Right renal pelvis (tissue), 4 donors: ENCODE measurements around the gene RMDN2. TPM values are rescaled to one million over a fixed set of nuclear protein-coding genes. Genes with fewer than 3 reads are reported as not detected.

Experiments used
- DNase-seq, 4 donors: peaks; one replicate each; pipeline ENCODE4 v3.0.0-alpha.2; 2013; ENCODE audit warnings: low read depth in 4 of 4, low spot score in 3 of 4, missing footprints in 1 of 4
- polyA plus RNA-seq, 4 donors: library from polyadenylated mRNA; unstranded; fragments of 120-200 nt; gene quantifications; one replicate each; pipeline ENCODE4 v1.2.1, GENCODE V29; 2013; ENCODE audit not compliant: insufficient read length in 4 of 4

Gene RMDN2
- polyA plus RNA-seq, 4 donors, result 9.4 to 12.5 (median 11.5) TPM

DNA sequence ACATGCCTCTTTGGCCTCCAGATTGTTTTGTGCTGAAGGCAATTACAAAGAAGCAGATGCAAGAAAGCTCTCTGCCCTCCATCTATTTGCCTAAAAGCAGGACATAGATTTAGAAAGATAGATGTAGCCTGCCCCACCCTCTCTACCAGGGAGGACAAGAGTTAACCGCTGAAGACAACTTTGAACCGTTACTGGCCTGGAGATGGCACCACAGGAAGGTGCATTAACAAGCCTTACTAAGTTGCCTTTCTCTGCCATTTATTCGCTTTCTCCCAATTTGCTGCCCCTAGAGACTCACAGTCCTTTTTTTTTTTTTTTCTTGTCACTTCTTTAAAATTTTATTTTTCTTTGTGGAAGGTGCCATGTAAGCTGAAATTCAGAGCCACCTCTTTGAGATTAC lies 28.8 kb upstream of the RMDN2 start:
- no peak for DNase-seq

DNA sequence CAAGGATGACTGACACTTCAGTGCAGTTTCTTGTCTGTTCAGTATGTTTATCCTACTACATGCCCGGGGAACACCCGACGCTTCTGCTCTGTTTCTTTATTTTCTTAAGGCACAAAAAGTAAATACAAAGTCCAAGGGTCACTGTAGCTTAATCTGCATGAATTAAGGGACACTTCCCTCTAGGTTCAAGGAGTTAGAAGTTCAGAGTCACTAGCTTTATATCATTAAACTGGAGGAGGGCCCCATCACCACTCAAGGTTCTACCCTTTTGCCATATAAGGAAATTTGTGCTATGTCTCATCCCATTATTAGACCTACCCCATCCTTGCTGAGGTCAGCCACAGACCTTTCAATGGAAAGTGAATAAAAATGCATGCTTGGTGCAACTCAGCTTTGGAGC lies 27.6 kb upstream of the RMDN2 start:
- DNase-seq, result no peak

DNA sequence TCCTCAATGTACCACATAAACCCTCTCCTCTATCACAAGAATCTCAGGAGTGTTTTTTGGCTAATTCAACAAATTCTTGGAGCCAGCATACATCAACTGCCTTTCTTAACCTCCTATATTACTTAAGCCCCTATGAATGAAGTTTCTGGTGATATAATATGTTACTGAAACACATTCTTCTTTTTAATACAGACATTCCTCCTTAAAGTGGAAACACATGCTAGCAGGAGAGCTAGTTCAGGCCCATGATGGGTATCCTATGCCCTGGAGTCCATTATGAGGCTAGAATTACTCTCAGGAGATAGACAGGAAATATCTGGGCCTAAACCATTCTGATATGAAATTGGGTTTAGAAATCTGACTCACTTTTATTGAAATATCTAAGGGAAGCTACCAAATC lies 26.6 kb upstream of the RMDN2 start:
- no peak for DNase-seq

DNA sequence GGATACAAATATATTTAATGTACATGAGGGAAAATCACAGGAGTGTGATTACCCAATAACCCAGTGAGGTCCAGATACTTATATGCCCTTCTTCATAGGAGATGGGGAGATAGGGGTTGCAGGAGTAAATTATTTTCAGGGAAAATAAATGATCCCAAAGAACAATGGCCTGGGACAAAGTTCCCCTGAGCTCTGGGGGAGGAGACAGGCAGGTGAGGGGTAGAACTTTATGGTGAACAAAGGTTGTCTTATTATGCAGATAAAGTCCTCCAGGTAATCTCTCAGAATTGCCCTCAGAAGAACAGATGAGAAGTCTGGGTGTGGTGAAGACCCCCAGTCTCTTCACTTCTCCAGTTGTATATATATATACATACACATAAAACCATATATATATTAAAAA lies 22.1 kb upstream of the RMDN2 start:
- DNase-seq, result no peak

DNA sequence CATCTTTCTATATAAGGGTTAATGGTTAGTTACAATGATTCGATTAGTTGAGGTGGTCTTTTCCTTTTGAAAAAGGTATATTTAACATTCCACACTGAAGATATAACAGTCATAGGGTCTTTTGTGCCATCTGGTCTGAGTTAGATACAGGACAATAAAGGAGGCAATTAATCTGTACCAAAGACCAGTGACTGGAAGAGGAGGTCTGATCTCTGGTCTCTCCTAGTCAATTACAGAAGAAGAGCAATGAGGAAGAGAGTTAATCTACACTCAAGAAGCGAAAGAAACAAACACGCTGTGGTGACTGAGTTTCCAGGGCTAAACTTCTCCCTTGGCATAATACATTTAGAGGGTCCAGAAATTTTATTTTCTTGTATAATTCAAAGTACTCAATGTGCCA lies 20.7 kb upstream of the RMDN2 start:
- DNase-seq, result no peak

DNA sequence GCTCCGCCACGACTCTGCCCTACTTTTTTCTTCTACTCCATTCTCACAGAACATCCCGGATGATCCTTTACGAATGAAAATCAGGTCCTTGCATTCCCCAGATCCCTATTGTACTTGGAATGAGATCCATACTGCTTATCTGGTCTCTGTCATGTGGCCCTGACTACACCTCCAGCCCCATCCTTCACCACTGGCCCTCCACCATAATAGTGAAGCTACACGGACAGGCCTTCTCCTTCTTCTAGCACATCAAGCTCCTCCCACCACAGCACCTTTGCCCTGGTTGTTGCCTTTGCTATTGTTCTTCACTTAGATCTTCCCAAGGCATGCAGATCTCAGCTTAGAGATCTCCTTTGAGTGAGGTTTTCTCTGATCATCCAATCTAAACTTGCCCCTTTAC lies 20.1 kb upstream of the RMDN2 start:
- no peak for DNase-seq

DNA sequence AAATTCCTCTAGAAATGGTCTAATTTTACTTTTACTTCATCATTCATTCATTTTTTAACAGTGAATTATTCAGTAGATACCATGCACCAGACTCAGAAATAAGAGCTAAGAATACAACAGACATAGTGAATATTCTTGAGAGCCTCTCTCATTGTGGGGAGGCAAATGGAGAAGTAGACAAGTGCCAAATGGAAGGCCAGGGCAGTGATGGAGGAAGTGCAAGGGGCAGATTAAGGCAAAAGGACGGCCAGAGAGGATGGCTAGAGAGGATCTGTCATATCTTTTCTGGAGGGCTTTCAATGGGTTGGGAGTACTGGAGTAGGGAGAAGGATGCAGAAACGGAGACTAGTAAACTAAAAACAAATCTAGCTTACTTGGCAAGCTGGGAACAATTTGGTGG lies 19.0 kb upstream of the RMDN2 start:
- DNase-seq, result no peak

DNA sequence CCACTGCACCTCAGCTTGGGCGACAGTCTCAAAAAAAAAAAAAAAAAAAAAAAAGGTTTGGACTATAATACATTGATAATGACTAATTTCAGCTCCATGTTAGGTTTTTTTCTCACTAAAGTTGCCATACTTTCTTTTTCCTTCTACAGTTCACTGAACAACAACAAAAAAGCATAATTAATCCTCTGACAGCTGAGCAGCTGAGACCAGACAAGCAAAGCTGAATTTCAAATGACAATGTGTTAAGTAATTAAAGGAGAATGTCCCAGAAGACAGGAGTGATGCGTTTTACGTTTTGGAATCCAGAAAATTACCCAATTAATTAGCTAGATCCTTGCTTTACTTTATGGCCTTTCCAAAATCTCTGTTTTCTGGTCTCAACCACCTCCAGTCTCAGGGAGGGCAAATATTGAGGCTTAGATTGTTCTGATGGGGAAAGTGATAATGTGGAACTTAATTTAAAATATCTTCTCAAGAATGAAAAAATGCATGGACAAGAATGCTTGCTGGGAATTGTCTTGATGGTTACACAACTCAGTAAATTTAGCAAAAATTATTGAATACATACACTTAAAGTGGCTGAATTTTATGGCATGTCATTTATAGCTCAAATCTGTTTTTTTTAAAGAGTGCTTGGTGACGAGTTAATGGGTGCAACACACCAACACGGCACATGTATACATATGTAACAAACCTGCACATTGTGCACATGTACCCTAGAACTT lies 17.4 kb upstream of the RMDN2 start:
- no peak for DNase-seq

DNA sequence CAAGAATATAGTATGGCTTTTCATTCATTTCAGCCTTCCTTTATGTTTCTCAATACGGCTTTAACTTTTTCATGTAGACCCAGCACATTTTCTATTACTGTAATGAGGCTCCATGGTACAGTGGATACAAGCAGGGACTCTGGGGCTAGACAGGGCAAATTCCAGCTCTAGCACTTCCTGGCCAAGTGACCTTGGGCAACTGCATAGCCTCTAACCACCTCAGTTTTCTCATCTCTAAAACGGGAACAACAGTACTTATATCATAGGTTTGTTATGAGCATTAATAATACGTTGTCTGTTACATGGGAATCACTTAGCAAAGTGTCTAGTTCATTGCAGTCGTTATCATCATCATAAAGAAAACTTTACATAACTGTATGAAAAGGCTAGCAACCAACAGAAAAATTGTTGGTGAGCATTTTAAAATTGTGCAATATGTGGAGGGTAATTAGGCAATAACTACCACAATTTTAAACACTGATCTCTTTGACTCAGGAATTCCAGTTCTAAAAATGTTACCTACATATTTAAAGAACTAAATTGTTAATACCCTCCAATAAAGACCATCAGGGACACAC lies 13.7 kb upstream of the RMDN2 start:
- no peak for DNase-seq

DNA sequence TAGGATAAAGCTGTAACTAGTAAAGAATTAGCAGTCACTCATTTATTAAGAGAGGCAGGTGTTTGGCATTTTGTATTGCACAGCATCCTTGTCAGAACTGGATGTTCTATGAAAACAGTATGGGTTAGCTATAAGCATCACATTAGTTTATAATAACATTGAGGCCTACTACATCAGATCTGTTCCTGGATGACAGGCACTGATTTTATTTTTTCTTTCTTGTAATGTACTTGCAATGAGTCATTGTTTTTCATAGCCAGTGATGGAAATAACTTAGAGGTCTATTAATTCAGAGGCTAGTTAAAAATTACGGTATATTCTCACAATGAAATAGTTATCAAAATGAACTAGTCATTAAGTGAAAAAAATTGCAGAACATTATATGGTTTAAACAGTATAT lies 13.0 kb upstream of the RMDN2 start:
- no peak for DNase-seq

DNA sequence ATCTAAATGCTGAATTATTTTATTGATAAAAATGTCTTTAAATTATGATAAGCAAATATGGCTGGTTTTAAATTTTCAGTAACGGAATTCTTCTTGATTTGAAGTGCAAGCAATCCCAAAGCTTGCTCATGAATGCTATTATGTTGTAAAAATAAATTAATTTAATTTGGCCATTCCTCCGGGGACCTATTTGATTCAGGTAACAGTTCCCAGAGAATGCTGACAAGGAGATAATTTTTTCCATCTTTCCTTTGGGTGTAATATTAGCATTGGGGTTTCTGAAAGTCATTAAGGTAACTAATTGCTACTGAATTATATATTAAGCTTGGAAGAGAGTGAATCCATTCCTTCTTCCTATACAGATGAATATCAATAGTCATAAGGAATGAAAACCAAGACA lies 12.5 kb upstream of the RMDN2 start:
- DNase-seq, result no peak

DNA sequence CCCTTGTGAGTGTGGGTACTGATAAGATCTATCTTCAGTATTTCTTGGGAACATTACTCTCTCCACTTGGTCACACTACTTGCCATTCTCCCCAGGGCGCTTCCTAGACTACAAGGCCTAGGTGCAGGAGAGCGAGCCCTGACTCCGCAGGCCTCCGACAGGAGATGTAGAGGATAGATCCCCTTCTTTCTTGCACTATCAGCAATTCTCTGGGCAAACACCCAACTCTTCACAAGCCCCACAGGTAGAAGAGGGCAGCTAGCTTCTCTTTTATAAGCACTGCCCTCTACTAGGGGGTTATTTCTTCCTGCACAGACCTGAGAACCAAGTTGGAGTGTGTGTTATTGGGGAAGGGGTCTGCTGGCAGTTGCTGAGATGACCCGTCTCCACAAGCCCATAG lies 10.7 kb upstream of the RMDN2 start:
- no peak for DNase-seq

DNA sequence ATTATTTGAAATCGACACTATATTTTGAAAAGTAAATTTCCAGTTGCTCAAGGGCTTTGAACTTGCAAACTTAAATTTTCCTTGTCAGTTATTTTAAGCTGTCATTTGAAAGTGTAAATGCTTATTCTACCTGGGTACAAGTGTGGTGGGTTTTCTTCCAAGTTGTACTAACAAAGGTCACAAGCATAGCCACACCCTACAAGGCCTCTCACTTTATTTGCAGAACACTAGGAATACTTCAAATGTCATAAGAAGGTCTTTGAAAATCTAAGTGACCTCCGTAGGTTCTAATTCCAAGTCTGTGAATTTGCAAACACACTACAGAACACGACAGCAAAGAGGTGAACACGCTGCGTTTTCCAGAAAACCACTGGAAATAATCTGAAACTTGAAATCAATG lies 9.3 kb upstream of the RMDN2 start:
- no peak for DNase-seq

DNA sequence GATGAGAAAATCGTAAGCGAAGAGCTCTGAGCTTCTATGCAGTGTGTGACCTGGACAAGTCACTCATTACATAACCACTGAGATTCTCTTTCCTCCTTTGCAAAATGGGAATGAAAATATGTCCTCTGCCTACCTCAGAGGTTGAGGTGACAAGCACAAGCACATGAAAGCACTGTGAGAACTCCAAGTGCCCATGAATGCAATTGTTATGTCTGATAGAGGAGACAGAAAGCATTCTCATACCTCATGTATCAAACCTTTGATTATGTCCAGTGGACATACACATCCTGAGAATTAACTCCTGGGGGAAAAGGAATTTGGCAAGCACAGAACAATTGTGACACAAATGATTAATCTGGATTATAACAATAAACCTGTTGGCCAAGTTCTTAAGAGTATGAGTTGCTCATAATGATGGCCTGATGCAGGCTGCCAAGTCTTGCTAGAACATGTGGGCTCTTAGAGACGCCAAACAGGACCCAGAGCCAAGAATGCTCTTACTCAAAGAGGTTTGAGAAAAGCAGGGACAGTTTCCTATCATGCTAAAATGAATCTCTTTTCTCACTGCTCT lies 8.5 kb upstream of the RMDN2 start:
- DNase-seq, result no peak

DNA sequence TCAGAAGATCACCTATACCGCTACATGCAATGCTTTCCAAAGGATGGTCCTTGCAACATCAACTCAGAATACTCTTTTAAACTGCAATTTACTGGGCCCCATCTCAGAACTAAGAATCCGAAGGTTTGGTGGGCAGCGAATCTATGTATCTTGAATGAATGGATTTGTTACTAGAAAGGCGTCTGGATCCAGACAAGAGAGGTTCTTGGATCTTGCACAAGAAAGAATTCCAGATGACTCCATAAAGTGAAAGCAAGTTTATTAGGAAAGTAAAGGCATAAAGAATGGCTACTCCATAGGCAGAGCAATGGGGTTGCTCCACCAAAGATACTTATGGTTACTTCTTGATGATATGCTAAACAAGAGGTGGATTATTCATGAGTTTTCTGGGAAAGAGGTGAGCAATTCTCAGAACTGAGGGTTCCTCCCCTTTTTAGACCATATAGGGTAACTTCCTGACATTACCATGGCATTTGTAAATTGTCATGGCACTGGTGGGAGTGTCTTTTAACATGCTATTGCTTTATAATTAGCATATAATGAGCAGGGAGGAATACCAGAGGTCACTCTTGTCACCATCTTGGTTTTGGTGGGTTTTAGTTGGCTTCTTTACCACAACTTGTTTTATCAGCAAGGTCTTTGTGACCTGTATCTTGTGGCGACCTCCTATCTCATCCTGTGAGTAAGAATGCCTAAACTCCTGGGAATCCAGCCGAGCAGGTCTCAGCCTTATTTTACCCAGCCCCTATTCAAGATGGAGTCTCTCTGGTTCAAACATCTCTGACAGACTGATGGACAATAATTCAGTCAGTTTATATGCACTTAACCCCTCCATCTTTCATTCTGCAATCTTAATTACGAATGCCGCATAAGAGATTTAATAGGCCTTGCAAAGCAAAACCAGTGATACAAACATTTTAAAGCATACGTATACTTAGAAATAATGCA lies 7.5 kb upstream of the RMDN2 start:
- DNase-seq, result no peak

DNA sequence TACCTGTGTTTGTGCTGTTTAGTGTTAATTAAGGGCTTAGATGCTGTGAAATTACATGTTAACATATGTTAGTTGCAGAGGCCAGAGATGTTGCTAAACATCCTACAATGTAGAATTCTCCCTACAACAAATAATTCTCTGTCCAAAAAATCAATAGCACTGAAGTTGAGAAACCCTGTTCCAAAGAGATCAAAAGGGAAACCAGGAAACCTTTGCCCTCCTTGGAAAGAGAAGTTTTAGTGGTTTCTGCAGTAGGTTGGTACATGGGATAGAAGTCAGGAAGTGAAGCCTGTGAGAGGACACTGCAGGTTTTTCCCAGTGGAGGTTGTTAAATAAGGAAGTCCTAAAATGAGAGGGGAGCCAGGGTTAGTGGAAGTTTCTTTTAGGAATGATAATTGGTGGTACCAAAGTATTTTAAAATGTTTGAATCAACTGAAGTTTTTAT lies 6.3 kb upstream of the RMDN2 start:
- DNase-seq, result no peak

DNA sequence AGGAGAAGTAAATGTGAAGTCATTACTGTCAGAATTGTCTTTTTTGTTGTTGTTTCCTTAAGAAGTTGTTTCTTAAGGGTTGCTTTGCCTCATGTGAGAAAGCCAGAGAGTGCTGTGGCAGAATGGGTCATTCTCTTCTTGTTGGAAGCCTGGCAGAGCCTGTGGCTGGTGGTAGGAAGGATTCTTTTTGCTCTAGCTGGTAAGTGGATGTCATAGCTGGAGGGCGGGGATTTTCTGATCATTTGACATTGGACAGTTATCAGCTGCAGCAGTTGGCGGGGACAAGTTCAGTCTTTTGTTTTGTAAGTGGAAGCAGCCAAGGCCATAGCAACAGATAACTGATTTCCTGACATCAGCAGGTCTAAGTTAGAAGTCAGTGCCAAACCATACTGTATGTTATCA lies 5.5 kb upstream of the RMDN2 start:
- DNase-seq, result no peak

DNA sequence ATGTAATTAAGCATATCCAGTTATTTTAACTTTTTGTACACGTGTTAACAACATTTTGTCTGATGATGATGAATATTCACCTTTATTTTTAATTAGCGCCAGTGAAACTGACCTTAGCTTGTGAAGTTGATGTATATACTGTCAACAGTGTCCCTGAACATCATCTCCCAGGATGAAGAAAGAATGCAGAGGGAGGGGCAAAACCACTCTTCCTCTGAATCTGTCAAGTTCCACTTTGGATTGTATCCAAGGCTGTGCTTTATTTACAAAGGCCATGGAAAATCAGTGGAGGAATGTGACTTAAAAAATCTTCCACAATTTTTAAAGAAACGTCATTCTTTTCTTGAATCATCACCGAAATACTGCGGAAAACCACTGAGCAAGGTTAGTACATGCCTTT lies 4.5 kb upstream of the RMDN2 start:
- DNase-seq, result no peak

DNA sequence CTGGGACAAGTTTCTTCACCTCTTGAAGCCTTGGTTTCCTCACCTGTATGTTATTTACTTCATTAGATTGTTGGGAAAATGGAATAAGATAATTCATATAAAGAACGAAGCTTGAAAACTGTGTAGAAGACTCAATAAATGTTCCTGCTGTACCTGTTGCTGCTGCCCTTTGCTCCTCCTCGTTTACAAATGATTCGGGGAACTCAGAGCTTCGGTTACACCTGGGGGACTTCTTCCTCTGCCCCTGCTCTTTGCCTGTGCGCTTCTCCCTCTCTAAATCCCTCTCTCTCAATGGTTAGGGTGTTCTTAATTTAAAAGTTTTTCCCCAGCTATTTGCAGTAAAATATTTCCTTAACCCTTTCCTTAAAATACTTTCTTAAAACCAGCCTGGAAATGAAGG lies 3.3 kb upstream of the RMDN2 start:
- DNase-seq, result no peak

DNA sequence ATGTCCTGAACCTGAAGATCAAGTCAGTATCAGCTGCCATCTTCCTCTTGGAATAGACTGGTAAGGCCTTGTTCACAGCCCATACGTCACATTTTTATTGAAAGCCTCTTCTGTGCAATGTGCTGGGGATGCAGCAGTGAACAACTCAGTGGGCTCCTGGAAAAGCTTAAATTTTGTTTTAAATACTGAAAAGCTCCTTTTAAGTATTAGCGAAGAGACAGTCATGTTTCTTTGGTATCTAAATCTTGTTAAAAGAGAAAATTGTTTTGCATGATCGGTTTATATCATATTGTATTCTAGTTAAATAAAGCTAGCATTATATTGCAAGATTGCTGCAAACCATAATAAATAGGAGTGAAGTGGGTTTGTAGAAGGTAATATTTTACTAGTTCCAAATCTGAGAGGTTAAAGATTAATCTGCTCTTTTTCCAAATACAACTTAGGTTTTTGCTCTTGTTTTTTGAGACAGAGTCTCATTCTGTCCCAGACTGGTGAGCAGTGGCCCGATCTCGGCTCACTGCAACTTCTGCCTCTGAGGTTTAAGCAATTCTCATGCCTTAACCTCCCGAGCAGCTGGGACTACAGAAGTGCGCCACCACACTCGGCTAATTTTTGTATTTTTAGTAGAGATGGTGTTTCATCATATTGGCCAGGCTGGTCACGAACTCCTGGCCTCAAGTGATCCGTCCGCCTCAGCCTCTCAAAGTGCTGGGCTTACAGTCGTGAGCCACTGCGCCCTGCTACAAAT lies 1.6 kb upstream of the RMDN2 start:
- no peak for DNase-seq

DNA sequence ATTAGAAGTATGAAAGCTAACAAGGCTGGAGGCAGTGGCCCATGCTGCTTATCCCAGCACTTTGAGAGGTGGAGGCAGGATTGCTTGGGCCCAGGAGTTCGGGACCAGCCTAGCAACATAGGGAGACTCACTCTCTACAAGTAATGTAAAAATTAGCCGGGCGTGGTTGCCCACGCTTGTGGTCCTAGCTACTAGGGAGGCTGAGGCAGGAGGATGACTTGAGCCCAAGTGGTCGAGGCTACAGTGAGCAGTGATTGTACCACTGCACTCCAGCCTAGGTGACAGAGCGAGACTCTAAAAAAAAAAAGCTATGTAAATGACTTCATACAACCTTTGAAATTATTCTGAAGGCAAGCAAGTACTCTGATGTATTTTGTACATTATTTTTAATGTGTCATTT lies 1.5 kb downstream of the RMDN2 start:
- DNase-seq, result no peak
